GM23248 (cell line): ENCODE measurements around the gene RACK1.

Experiments used
- EZH2 ChIP-seq: fragments of 200-600 bp; sonication (generic); IDR thresholded peaks from 2 replicates; pipeline ENCODE4 v1.6.1; 2018; ENCODE audit warnings: antibody characterized with exemption, mild to moderate bottlenecking; ENCODE audit not compliant: insufficient read depth, poor library complexity, severe bottlenecking
- EZH2phosphoT487 ChIP-seq: fragments of 200-600 bp; sonication (generic); IDR thresholded peaks from 2 replicates; pipeline ENCODE4 v1.6.1; 2018; ENCODE audit warnings: antibody characterized with exemption, moderate library complexity, mild to moderate bottlenecking, low read depth; ENCODE audit not compliant: insufficient read depth

DNA sequence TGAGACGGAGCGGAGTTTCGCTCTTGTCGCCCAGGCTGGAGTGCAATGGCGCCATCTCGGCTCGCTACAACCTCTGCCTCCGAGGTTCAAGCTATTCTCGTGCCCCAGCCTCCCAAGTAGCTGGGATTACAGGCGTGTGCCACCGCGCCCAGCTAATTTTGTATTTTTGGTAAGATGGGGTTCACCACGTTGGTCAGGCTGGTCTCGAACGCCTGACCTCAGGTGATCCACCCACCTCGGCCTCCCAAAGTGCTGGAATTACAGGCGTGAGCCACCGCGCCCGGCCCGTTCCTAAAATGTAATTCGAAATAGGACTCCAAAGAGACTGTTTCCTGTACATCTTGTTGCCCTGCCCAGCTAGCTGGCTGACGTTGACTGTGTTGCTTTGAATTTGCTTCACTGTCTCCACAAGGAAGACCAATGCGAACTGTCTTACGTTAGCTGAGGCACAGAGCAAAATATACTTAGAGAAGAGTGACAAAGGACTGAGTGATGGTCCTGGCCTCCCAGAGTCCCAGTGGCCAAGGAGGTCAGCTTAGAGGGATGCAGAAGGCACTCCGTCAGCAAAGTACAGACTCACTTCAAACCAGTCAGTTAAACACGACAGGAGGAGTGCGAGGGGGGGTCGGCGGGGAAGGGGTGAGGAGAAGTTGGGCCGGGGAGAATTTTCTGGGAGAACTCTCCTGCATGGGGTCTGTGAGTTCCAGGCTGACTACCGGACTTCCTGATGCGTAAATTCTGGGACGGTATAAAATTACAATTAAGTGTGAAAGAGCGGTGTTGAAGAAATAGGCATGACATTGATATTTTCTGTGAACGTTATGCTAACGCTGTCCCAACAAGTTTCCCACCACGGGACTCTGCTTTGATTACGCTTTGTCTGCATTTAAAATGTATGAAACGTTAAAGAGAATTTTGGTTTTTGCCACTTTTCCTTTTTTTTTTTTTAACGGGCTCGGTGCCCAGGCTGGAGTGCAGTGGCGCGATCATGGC, 27.4 kb downstream of the RACK1 start:
- no peak for TF ChIP-seq EZH2
- no peak for TF ChIP-seq EZH2phosphoT487
